GM18508 (cell line): ENCODE results near the gene SLC6A17.

Source experiments
- ATAC-seq: cut with Tn5 transposase; IDR thresholded peaks from one replicate; pipeline ENCODE4 v1.9.1; 2021; ENCODE audit warnings: moderate number of reproducible peaks; ENCODE audit not compliant: insufficient read depth, unreplicated experiment

SLC6A17 gene

GRCh38 chr1:110150330-110151174 is at the start of gene SLC6A17:
TSS of gene SLC6A17 (plus strand) at chr1:110150494. CDS start at chr1:110166930, 16,436 bp downstream.
- no peak for ATAC-seq

DNA sequence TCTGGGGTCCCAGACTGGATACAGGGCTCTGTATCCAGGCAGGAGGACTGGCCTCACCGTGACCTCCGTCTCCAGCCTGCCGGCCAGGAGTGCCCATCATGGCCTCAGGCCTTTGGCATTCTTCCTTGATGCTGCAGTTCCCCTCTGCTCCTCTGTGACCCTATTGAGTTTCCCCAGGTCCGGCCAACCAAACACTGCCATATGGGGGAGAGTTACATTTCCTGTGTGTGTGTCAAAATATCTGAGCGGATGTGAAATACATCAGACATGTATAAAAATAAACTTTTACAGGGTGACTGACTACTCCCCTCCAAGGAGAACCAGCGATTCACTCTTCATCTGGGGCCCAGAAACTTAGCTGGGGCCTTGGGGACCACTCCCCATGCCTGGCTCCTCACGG is 48.2 kb upstream of the SLC6A17 start:
- ATAC-seq = no peak

GRCh38 chr1:110106013-110106941 is 44.0 kb upstream of the SLC6A17 start:
- no peak for ATAC-seq

DNA sequence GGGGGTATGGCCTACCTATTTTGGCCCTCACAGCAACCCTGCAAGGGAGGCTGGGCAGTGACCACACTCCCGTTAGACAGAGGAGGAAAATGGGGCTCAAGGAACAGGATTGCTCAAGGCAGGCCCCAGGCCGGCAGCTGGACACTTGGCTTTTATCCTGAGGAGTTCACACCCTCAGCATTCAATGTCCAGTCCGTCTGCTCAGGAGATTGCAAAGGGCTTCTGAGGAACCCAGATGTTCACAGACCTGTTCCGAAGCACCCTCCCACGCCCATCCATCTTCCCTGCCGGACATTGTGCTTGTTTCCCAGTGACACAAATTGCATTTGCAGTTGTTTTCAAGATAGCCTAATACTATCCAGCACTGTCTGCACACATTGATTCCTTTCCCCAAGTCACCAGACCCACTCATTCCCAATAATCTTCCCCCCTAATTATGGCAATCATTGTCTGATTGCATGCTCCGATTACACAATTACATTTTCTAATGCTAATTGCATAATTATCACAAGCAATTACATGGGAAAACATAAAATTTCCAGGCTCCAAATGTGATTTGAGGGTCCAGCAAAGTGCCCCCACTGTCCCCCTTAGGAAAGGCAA is 42.3 kb upstream of the SLC6A17 start:
- no peak for ATAC-seq

DNA sequence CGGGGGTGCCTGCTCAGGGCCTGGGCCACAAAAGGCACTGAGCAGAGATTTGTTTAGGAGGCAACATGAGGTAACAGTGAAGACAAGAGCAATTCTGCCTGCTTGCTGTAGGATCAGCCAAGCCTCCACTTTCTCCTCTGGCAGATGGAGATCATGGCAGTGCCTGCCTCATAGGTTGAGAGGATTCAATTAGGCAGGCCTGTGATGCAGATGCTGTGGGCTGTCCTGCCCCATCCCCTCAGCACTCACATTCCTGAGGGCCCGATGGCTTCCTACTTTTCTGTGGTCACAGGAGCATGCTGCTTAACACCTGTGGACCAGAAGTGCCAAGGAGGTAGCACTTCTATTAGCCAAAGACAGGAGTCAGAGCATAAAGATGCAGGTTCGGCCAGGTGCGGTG is 39.2 kb upstream of the SLC6A17 start:
- no peak for ATAC-seq

- ATAC-seq = no peak
Observed at GRCh38 chr1:110112143-110112542, 38.2 kb upstream of the SLC6A17 start, which contains the start of gene UBL4B. TSS of gene UBL4B (plus strand) at chr1:110112443. CDS start at chr1:110112535, 92 bp downstream.

- no peak for ATAC-seq
Observed at GRCh38 chr1:110112656-110113055, 37.6 kb upstream of the SLC6A17 start.

- ATAC-seq = no peak
Observed at GRCh38 chr1:110113551-110113950, 36.7 kb upstream of the SLC6A17 start.

- ATAC-seq = no peak
Observed at GRCh38 chr1:110114173-110114572, 36.1 kb upstream of the SLC6A17 start.

DNA sequence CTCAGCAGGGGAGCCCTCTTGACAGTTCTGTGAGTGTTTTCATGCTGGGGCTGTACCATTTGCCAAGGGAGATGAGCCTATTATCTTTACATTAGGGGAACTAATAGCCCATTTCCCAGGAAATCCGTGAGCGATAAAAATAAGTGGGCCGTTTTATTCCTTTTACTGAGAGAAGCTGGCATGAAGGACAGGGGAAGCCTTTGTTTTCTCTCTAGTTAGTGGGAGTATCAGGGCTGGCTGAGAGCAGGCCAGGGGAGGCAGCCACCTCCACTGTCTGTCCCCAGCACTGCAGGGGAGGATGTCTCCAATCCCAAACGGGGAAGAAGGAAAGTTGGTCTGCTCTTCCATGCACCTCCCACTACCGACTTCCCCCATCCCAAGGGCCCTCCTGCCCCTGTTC is 35.5 kb upstream of the SLC6A17 start:
- no peak for ATAC-seq

DNA sequence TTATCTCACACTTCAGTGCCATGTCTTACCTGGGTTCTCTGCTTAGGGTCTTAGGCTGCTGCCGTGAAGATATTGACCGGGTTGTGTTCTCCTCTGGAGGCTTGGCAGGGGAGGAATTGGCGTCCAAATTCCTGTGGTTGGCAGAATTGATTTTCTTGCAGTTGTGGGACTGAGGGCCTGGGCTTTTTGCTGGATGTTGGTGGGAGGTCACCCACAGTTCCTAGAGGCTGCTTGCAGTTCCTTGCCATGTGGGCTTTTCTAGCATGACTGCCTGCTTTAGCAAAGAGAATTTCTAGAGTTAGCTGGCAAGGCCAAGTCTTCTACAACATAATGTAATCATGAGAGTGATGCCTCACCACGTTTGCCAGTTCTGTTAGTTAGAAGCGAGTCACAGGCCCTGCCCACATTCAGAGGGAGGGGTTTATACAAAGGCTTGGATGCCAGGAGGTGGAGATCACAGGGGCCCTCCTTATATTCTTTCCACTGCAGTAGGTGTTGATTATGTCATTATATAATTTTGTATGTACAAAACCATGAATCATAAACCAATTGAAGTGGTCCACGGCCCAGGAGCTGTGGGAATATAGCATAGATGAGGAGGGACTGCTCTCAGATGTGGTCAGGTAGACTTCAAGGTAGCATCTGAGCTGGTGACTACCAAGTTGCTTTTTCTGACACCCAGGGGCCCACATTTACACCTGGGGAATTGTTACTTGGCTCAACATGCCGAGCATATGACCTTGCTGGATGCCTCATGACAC is 31.5 kb upstream of the SLC6A17 start:
- ATAC-seq = no peak

DNA sequence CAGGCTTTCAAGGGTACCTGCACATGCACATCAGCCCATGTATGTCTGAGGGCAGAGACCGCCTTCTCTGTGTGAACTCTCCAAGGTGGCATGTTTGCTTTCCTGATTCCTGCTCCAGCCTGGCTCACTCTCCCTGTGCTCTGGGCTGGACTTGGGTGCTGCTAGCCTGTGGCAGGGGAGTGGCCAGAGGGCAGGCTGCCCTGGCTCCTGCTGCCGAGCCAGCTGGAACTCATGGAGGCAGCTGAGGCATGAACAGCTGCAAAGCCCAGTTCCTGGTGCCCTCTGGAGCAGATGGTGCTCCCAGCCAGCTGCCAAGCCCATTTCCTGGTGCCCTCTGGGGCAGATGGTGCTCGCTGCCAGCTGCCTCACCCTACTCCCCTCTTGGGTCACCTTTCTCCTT is 30.5 kb upstream of the SLC6A17 start:
- ATAC-seq = no peak

GRCh38 chr1:110120960-110121561 is 29.2 kb upstream of the SLC6A17 start:
- ATAC-seq = no peak

DNA sequence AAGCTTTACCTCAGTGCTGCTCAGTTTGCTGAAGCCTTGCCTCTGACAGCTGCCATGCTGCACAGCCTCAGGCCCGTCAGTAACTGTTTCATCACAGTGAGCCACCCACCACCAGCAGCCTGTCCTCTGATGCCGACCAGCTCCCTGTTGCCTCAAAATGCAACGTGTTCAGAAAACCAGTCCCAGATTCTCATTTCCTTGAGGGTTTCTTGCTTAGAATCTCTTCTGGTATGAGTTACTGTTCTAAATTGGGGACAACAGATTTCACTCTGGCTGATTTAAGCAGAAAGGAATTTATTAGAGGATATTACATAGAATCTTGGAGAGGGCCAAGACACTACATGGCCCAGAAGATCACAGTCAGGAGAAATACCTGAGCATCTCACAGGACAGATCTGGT is 27.1 kb upstream of the SLC6A17 start:
- ATAC-seq = no peak

- no peak for ATAC-seq
Observed at GRCh38 chr1:110125810-110126209, 24.5 kb upstream of the SLC6A17 start.

DNA sequence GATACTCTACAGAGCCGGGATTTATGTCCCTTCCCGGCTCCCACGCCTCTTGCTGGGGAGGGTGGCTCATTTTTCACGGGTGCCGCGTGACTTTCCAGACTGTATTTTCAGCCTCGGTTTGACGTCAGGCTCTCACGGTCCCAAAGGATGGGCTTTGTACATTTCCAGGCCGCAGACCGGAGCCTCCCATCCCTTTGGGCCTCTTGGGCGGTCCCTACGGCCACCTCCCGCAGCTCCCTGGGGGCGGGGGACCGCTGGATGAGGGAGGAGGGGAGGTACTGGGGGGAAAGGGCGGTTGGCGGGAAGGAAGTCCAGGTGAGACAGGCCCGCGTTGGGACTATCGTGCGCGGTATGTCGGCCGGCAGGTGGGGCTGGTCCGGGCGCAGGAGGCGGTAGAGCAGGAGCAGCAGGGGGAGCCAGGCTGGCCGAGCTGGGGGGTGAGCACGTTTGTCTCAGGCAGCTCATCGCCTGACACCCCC is 20.1 kb upstream of the SLC6A17 start:
- ATAC-seq = no peak

GRCh38 chr1:110130989-110131388 is 19.3 kb upstream of the SLC6A17 start:
- no peak for ATAC-seq

DNA sequence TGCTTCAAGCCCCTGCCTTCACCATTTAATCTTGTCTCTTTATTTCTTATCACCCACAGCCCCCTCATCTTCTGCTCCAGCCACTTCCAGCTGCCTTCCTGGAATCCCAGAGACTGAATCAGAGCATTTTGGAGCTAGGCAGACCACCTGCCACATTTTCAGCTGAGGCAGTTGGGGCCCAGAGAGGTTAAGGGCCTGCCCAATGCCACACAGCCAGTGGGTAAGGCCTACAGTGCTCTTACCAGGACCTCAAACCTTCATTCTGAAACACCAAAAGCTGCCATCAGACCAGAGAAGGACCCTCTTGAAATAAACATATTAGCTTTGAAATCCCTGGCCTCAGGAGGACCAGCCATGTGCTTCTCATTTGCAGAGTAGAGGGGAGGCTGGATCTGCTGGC is 17.6 kb upstream of the SLC6A17 start:
- no peak for ATAC-seq

DNA sequence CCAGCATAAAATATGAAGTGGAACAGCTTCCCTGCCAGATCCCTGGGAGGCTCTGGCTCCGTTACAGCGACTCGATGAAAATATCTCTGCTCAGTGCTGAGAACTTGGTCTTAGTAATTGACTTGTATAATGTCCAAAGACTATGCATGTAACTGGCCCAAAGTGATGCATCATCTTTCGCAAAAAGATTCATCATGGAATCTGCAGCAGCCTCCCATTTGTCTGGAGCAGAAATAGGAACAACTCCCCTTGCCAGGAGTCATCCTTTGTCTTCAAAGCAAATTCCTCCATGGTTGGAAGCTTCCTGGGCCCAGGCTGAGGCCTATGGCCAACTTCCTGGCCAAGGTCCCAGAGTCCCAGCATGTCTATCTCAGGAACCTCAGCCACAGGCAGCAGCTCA is 16.9 kb upstream of the SLC6A17 start:
- no peak for ATAC-seq
